HG03520 (cell line): ENCODE measurements around the gene LRRC19.

Experiments
- ATAC-seq: cut with Tn5 transposase; IDR thresholded peaks from one replicate; pipeline ENCODE4 v1.9.1; 2021; ENCODE audit warnings: mild to moderate bottlenecking, moderate library complexity; ENCODE audit not compliant: unreplicated experiment

Gene LRRC19

GRCh38 chr9:26955921-26956859 lies 49.3 kb downstream of the LRRC19 start, which contains the start of gene IFT74:
TSS of gene IFT74 (plus strand) at chr9:26956412. CDS start at chr9:26961968, 5,556 bp downstream.
- ATAC-seq, result peak; percentile 100

DNA sequence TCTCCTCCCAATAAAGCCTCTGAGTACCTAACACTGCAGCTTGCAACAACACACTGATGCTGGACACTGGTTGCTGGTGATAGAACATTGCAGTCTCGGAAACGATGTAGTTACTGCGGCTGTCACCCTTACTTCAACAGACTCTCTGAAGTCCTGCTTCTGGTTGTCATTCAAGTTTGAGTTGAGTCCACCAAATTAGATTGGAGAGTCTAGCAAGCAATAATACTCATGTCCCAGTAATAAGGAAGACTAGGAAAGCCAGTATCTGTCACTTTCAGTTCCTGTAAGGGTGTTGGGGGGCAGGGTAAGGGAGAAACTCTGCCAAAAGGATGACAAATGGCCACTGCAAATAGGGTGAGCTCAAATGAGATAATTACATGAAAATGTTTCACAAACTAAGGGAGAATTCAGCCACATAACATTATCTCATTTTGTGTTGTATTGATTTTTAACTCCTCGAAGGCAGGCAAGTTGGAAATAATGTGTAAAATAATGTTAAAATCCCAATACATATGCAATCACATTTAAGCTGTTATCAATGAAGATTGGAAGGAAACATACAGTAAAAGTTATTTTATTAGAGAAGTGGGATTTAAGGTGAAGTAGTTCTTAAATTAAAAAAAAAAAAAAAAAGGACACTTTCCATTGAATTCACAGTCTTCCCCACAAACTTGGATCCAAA lies 50.1 kb downstream of the LRRC19 start:
- no peak for ATAC-seq

DNA sequence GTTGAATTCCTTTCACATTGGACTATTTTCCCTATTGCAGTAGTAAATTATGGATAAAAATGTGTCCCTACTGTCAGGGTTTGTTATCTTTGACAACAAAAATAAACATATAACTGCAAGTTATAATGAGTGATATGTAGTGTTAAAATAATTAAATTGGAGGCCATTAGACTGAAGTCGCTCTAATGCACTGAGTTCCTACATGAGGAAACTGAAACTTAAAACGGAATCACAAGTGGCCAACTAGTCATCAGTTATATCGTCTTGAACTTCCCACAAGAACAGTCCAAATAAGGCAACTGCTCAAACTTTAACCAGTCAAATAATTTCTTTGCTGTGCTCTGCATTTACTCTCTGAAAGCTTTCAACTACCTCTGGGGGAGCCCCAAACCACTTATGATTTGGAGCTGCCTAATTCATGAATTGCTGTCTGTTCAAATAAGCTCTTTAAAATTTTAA lies 51.4 kb downstream of the LRRC19 start:
- no peak for ATAC-seq

DNA sequence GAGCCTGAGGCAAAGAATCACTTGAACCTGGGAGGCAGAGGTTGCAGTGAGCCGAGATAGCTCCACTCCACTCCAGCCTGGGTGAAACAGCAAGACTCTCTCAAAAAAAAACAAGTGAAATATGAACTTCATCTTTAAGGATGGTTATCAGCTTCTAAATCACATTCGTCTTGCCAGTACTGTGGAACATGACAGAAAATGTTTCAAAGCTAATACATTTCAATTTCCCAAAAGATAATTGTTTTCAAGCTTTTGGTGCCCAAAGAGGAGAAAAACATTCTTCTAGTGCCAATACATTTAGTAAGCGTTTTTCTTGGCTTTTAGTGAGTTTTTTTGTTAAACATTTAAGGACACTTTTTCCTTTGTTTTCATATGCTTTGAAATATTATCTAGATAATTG lies 53.7 kb downstream of the LRRC19 start:
- ATAC-seq, result no peak

DNA sequence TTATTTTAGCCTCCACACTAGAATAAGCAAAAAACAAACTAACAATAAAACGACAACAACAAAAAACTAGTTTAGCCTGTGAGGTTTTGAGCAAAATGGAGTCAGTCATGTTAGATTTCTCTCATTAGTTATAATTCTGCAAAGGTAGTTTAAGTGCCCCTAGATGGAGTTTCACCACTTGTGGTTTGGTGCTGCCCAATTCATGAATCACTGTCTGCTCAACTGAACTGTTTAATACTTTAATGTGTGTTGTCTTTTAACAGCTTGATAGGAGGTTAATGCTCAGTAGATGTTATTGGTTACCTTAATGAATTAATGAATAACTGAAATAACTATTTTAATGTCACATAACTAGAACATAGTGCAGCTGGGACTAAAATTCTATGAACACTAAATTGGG lies 55.0 kb downstream of the LRRC19 start:
- no peak for ATAC-seq

DNA sequence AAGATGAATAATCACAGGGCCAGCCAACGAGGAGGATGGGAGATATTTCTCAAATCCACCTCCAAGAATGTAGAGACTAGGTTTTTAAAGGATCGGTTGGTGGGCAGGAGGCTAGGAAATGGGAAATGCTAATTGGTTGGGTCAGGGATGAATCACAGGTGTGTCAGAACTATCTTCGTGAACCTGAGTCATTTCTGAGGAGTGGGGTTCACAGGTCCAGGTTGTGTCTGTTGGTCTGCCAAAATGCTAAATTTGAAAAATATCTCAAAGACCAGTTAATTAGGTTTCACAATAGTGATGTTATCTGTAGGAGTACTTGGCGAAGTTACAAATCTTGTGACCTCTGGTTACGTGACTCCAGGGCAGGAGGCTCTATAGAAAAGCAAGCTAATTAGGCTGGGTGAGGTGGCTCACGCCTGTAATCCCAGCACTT lies 55.8 kb downstream of the LRRC19 start:
- ATAC-seq, result no peak

DNA sequence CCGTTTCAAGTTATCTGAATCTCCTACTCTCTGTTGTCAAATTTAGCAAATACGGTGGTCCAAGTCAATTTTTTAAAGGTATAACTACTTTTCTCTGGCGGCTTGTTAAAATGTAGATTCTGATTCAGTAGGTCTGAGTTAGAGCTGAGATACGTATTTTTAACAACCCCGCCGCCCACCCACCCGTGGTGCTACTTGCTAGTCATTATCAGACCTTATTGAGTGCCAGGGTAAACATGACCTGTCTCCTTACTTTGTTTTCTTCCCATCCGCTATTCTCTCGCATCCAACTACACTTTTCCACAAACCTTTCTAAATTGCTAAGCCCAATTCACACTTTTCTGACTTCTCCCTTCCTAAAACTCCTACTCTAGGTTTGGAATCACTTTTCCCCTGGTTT lies 57.7 kb downstream of the LRRC19 start:
- ATAC-seq, result no peak

- ATAC-seq, result peak; percentile 98
Observed at GRCh38 chr9:26946753-26947727, 58.4 kb downstream of the LRRC19 start, which contains the start of gene PLAA. TSS of gene PLAA (minus strand) at chr9:26947242. CDS start at chr9:26947045, 197 bp downstream.

- ATAC-seq, result no peak
Observed at GRCh38 chr9:26945591-26945990, 59.9 kb downstream of the LRRC19 start.
